SKM-1 treated with dmso at 0.1 percent for 144 hours (cell line): ENCODE data around the gene TRIM68.

ENCODE experiments used
- DNase-seq: peaks from one replicate; lab custom pipeline; 2025; ENCODE audit not compliant: unreplicated experiment; lab: John Stamatoyannopoulos, UW

Gene TRIM68

GRCh38 chr11:4607781-4608666, at the start of gene TRIM68:
Gene TRIM68 (minus strand): TSS chr11:4608231. CDS start chr11:4605504, 2,727 bp downstream.
- DNase-seq, result peak; percentile 88

- DNase-seq, result no peak
Measured at GRCh38 chr11:4654635-4655369, 46.8 kb upstream of the TRIM68 start.

GRCh38 chr11:4647766-4648165, 39.7 kb upstream of the TRIM68 start:
- DNase-seq, result no peak

GRCh38 chr11:4645974-4646373, 37.9 kb upstream of the TRIM68 start:
- DNase-seq, result no peak

GRCh38 chr11:4644233-4644632, 36.2 kb upstream of the TRIM68 start:
- no peak for DNase-seq

- DNase-seq, result no peak
Measured at GRCh38 chr11:4643682-4644081, 35.7 kb upstream of the TRIM68 start, which contains the start of gene OR51E1. Gene OR51E1 (plus strand): TSS chr11:4643982. CDS start chr11:4652527, 8,545 bp downstream.

- DNase-seq, result no peak
Measured at GRCh38 chr11:4643076-4643475, 35.0 kb upstream of the TRIM68 start.

- no peak for DNase-seq
Measured at GRCh38 chr11:4642043-4642442, 34.0 kb upstream of the TRIM68 start.

- DNase-seq, result no peak
Measured at GRCh38 chr11:4641501-4641900, 33.5 kb upstream of the TRIM68 start.

- DNase-seq, result no peak
Measured at GRCh38 chr11:4639931-4640330, 31.9 kb upstream of the TRIM68 start.

- no peak for DNase-seq
Measured at GRCh38 chr11:4637662-4638047, 29.6 kb upstream of the TRIM68 start.

GRCh38 chr11:4636962-4637661, 29.1 kb upstream of the TRIM68 start, which contains the start of gene OR51D1:
Gene OR51D1 (plus strand): TSS chr11:4637477. CDS start chr11:4639791, 2,314 bp downstream.
- DNase-seq, result peak; percentile 41

GRCh38 chr11:4636136-4636535, 28.1 kb upstream of the TRIM68 start:
- no peak for DNase-seq

GRCh38 chr11:4626207-4627099, 18.4 kb upstream of the TRIM68 start:
- peak; percentile 55 for DNase-seq

GRCh38 chr11:4619514-4619913, 11.5 kb upstream of the TRIM68 start:
- no peak for DNase-seq

GRCh38 chr11:4615856-4616444, 7.9 kb upstream of the TRIM68 start:
- DNase-seq, result no peak

GRCh38 chr11:4611986-4612385, 4.0 kb upstream of the TRIM68 start:
- DNase-seq, result no peak

- DNase-seq, result no peak
Measured at GRCh38 chr11:4610258-4610935, 2.4 kb upstream of the TRIM68 start.

GRCh38 chr11:4607096-4607495, 935 bp downstream of the TRIM68 start:
- no peak for DNase-seq
